Embryonic facial prominence (tissue), 1 donor: ENCODE measurements around the gene SSBP3.

Experiments used
- DNase-seq: peaks from one replicate; pipeline ENCODE4 v3.0.0-alpha.2; 2016; ENCODE audit errors: extremely low spot score

SSBP3 gene

DNA sequence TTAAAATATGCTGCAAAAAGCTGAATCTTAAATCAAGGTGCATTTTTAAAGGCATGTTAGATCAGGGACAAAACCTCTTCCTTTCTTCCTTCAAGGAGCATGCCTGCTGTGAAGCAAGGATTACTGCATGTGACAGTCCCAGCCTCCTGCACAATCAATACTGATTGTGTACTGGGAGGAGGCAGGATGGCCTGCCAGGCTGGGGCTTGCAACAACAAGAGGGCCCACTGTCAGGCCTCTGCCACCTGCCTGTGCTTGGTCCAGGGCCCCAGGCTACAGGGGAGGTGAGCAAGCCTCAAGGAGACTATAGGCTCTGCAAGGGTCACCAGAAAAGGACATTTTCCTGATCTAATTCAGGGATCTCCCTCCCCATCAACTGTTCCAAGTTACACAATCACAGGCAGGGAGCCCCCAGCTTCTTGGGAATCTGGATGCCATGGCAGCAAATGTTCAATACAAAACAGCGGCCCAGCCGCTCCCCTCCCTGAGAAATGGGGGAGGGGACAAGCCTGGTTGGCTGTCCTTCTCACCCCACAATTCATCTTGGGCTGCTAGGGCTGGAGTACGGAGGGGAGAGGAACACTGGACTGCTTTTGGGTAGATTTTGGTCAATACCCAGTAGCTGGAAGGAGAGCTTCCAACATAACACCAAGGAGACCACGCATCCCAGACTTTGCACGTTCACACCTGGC lies 76.7 kb downstream of the SSBP3 start:
- no peak for DNase-seq

DNA sequence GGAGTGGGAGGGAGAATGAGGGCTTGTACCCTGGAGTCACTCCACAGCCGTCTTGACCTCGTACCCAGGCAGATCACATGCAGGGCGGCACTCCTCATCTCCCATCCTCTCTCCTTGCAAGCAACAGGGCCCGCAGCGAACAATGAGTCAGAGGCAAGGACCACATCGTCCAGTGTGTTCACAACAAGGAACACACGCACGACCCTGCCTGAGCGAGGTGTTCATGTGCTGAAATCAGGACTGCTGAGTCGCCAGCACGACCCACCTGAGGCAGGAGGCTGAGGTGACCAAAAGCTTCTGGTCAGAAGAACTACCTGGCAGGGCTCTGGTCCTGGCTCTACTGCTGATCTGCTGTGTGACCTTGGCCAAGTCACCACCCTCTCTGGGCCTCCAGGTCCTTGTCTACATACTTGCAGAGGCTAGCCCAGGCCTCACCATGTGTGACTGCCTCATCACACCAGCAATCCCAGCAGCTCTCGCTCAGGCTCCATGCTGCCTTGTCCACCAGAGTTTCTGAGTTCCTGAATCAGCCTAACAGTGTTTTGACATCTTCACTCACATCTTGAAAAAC lies 78.0 kb downstream of the SSBP3 start:
- no peak for DNase-seq

DNA sequence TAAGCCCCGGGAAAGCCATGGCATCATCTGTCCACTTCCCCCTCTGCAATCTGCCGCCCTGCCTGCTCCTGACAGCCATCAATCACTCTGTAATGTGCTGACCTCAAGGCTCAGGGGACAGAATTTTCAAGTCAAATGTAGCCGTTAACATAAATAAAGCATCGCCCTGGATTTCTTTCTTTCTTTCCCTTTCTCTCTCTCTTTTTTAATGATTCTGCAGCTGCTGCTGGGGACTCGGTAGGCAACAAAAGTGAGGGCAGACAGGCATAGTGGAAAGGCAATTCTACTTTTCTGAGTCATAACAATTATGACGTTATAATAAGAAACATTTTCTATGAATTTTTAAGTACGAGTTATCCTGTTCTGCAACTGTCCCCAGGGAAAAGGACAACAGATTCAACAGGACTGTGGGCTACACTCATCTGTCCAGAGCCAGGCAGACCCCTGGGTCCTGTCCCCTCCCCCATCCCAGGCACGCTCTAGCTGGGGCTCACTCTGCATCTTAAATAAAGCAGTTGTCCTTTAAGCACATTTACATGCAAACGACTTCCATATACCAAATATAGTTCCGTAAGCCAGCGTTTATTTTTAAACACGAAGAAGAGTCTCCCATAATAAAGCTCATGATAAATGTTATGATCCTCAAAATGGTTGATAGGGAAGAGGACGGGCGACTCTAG lies 78.7 kb downstream of the SSBP3 start:
- DNase-seq = no peak

DNA sequence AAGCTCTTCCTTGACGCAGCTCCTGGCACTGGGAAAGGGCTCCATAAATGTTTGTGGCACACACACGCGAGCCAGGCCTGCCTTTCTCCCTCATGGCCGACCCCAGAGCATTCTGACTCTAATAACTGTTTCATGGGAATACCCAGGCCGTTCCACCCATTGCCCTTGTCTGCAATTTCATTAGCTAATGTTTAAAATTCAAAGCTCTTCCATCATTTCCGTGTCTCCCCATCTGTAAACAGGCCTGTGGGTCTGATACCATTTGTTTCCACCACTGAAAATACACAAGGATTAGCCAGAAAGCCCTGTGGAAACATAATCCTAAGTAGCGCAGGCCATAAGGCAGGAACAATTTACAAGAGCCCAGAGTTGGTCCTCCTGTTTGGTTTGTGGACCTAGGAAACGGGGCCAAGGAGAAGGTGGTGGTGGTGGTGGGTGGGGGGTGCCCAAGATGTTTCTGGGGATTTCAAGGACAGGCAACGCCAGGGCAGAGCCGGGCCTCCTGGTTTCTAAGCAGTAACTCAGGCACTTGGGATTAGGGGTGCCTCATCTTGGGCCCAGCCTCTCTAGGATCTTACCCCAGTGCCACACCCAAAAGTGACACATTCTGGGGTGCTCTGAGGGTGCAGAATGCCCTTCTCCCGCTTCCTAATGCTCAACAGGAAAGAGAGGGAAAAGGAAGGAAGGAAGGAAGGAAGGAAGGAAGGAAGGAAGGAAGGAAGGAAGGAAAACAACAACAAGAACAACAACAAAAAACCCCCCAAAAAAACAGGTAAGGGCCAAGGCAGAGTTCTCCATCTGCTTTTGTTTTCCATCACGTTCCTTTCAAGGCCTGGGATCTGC lies 79.4 kb downstream of the SSBP3 start:
- no peak for DNase-seq

DNA sequence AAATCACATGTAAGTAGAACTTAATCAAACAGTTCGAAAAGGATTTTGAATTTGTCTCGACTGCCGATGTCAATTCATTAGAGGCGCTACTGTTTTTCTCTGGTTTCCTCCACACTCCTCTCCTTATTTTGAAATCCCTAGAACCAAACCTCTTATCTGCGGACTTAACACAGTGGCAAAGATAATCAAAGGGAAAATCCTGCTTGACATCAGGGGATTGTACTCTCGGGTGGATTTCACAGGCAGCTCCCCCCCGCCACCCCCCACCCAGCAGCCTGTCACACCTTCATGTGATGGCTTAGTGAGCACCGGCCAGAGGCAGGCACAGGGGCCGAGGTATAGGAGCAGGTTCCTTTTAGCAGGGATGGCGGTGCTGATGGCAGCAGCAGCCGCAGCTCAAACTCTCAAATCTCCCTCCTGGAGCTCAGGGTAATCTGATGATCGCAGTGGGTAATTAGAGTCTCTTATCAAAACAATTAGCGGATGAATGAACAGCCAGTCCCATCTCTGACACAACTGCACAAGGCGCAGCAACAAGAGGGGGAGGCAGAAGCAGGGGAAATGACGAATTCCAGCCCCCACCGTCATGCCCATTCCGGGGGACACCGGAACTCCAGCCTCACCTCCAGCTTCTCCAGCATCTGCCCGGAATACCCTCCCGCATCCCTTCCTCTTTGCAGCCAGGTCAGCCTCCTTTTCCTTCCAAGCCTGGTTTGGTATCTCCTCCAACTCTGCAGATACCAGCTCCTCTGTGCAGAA lies 80.3 kb downstream of the SSBP3 start:
- DNase-seq = no peak

DNA sequence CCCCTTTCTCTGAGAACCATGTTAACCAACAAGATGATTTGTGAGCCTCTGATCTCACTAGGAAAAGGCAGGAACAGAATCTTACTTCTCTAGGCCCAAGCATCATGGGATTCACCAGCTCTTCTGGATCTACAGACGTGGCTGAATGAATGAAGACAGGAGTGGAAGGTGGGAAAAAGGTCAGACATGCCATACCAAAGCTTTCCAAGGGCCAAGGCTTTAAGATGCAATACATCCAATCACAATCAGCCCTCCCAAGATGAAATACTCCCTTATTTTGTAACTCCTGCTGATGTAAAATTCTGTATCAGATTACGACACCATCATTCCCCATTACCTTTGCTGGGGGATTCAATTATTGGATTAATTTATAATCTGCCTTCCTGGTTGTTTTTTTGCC lies 80.9 kb downstream of the SSBP3 start:
- no peak for DNase-seq

DNA sequence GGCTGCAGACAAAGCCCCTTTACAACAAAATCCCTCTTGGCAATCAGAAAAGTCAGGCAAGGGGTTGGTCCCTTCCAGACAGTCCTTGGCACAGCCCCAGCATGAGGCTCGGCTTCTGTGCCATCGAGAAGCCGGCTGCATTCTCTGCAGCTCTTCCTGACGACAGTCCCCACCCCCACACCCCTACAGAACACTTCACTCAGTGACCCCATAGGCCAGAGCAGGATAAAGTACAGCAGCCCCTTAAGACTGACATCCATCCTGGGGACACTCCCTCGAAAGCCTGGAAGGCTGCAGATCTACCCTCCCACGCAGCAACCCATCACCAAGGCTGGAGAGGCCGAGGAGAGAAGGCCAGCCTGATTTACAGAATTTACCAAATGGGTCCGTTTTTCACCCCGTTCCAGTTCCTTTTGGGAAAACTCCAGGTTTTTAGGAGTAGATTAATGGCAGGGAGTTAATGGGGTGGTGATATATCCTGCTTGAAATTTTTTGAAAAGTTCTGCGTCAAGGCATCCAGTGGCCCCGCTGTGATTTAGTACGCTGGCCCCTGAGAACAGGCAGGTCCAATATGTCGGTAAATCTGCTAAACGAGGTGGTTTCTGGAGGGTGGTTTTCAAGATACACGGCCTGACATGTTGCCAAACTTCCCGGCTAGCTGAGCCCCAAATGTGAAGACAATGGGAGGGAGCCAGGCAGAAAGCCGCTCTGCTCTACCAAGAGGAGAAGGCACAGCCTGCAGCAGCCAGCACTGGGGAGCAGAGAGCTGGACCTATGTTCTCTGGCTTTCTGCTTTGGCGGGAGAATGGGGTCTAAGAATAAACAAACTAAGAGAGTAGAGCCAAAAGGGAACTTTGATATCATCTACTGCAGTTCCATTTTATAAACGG lies 81.7 kb downstream of the SSBP3 start:
- DNase-seq = no peak

DNA sequence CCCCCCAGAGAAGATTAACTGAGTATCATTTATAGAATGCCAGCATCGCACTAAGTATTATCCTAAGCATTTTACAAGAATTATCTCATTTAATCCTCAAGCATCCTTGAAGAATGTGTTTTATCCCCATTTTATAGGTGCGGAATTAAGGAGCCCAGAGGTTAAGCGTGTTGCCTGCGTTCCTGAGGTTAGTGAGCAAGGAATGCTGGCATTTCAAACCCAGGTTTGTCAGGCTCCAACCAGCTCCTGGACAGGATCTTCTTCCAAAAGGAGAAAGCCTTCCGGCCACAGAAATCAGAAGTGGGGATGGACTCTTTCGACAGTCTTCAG lies 82.3 kb downstream of the SSBP3 start:
- no peak for DNase-seq

DNA sequence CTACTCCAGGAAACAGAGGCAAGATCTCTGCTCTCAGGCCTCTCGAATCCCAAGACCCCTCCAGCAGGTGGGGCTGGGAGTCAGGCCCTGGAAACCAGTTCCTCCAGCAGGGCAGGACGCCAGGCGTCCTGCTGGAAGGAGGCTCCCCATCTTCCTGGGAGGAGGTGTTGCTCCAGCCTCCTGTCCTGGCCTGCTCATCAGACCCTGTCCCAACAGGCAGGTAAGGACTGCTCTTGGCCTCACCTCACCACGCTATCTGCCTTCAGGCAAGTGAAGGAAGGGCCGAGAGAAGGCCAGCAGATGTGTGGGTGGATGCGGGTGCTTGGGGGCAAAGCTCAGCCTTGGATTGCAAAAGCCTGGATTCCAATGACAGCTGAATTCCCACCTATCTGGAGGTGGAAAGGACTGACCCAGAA lies 82.9 kb downstream of the SSBP3 start:
- no peak for DNase-seq

DNA sequence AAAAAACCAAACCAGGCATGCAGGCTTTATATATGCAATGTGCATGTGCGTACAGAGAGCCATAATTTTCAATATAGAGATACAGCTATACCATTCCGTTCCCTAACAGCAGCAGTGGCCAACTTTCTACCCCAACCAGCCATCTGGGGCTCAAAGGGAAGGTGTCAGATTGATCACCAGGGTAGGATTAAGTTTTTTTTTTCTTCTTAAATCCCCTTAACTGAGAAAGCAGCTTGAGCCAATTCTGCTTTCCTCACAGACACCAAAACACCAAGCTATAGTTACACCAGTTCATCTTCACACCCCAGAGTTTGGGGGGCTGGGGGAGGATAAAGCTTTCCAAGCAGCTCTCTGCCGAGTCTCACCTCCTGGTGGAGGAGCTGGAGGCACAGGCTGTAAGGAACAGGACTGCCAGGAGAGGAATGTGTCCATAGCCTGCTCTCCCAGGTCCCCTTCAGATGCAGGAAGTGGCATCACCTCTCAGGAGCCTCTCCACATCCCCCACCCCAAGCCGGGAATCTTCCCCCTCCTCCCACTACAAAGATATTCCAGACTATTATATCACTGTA lies 87.9 kb downstream of the SSBP3 start:
- no peak for DNase-seq

DNA sequence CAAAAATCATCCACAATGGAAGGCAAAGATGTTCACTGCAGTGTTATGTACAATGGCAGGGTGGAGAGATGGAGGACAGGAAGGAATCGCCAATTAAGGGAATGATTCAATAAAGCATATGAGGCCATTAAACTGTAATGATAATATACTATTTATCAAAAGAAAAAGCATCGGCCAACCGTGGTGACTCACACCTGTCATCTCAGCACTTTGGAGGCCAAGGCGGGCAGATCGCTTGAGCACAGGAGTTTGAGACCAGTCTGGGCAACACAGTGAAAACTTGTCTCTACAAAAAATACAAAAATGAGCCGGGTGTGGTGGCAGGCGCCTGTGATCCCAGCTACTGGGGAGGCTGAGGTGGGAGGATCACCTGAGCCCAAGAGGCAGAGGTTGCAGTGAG lies 89.1 kb downstream of the SSBP3 start:
- DNase-seq = no peak

DNA sequence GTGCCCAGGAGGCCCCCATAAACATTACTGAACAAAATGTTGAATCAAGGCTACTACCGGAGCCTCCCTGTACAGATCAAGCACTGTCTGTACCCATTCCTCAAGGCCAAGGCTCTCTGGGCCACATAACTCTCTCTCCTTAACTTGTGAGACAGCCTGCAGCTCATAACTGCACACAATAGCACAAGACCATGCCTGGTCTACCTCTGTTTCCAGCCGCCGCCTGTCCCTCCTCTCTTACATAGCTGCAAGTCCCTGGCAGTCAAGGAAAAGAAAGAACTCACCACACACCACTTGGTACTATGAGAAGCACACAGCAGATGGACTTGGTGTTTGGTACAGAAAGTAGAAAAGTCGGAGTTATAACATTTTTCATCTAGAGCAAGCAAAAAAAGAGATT lies 91.1 kb downstream of the SSBP3 start:
- no peak for DNase-seq

DNA sequence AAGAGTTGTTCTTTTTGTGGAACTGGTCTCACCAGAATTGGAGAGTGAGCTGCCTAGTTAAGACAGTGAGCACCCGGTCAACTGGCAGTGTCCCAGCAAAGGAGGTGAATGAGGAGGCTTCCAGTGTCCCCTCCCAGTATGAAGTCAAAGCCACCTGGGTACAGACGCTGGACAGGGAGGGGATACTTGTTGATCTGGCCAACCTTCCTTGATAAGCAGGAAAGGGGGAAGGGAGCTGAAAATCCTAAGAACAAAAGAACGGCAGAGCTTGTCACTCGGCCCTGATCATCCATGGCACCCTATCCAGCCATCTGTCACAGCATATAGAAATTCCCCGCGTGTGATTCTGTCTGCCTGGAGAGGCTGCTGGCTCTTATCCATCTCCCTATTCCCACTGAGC lies 91.5 kb downstream of the SSBP3 start:
- no peak for DNase-seq

DNA sequence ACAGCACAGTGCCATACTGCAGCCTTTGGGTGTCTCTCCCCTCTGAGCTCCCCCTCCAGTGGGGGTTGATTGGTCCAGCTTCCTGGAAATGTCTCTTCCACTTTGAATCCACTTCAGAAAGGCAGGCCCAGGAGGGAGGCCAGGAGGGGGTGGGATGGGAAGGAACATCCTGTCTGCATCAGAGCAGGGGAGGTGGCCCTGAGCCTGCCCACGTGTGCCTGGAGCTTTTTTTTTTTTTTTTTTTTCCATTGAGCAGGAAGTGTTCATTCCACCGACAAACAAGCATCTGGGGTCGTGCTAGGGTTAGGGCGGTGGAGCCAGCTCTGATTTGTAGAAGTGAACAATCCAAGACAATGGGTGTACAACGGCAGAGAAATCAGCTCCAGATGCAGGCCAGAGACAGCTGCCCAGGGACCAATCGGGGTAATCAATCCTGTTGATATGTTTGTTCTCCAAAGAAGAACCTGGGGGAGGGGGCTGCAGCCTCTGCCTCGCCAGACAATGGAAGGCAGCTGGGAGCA lies 93.3 kb downstream of the SSBP3 start:
- DNase-seq = no peak

DNA sequence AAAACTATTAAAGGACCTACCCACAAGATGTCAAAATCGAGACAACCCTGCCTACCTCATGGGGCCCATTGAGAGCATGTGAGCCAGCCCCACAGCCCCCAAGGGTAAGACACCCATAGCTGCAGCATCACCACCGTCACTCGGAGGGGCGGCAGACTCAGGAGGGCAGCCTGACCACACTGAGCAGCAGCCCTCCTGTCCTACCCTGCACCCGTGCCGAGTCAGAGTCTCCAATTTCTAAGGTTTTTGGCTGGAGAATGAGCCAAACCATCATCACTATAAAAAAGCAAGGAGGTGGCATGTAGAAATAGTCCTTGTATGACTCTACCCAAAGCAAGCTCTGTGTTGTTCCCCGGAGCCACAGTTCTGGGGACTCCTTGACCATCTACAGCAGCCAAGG lies 94.7 kb downstream of the SSBP3 start:
- no peak for DNase-seq

DNA sequence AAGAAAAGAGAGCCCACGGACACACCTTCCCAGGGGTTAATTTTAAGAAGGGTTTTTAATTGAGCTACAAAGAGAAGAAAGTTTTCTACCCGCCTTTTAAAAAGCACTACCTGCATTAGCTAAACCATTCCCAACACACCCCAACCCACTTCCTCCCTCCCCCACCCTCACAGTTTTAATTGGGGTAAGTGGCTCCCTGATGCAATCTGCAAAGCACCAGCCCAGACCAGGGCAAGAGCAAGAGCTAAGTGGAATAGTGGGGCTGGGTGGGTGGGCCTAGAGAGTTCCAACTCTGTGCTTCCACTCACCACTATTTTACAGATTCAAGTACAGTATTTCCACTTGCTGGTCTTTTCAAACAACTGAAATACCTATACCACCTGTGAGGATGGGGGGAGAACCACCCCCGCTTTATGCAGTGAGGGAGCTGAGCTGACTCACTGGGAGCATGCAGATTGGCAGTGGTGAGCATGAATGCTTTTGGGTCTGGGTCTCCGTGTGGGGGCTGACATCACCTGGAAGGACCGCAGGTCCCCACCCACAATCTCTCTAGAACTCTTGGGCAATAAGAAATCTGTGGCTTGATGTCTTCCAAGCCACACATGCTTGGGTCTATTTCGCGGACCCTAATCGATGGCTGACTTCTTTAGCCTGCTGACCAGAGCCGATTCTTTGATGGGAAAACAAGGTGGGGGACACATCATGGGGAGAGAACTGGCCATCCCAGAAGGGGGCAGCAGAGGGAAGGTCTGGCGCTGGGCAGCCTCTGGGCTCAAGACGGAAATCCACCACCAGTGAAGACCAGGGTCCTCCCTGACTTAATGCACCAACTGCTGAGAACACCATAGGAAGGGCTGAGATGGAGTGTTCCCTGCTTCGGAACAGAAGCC lies 95.5 kb downstream of the SSBP3 start:
- no peak for DNase-seq

DNA sequence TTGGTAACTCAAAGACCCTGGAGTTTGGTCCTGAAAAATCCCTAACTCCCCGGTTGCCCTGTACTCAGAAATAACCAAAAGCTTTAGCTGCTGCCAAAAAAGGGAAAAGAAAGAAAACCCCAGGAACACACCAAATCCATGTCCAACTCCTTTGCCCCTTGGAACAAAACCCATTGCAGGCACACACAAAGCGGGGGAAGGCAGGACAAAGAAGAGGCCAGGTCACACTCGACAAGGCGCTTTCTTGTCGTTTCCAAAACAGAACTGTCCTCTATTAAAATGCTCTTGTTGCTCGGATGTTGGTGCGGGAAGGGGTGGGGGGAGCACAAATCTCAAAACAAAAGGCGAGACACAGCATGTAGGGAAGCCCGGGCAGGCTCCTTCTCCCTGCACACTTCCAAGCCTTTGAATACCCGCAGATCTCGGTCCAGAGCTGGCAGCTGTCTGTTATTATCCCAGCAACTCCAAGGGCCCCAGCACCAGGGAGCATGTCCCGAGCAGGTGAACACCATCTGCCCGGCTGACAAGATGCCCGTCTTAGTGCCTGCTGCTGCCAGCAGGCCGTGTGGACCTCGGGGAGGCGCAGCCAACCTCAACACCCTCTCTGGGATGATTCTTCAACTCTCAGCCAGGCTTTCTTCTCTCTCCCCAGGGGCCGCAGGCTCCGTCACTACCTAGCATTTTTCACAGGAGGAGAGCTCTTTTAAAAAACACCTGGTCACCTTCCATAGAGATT lies 96.4 kb downstream of the SSBP3 start:
- DNase-seq = no peak

DNA sequence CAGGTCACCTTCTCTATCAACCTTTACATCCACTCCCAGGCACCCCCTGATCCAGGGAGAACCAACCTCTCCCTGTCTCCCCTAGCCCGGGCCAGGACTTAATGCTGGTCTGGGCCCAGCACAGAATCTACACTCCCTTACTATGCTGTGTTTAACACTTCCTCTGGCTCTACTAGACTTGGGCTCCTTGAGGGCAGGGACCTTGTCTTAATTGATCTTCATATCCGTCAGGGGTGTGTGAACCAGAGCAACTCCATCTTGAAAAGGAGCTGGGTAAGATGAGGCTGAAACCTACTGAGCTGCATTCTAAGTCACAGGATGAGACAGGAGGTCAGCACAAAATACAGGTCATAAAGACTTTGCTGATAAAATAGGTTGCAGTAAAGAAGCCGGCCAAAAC lies 98.9 kb downstream of the SSBP3 start:
- no peak for DNase-seq
